Testis (tissue), 3 donors: ENCODE data around the gene HMCN2. TPM values are rescaled to one million over a fixed set of nuclear protein-coding genes. Genes with fewer than 3 reads are reported as not detected.

Experiments used
- DNase-seq: peaks from one replicate; pipeline ENCODE4 v3.0.0-alpha.2; 2019
- H3K27ac ChIP-seq, 2 donors: fragments of 200-600 bp; sonication (generic); one replicate each; pipeline ENCODE4 v1.5.1; 2019
- H3K27me3 ChIP-seq: fragments of 200-600 bp; sonication (generic); one replicate; pipeline ENCODE4 v1.5.1; 2019
- H3K36me3 ChIP-seq: fragments of 200-600 bp; sonication (generic); one replicate; pipeline ENCODE4 v1.5.1; 2017; ENCODE audit warnings: low read depth; ENCODE audit errors: missing control alignments
- H3K4me1 ChIP-seq: fragments of 200-600 bp; sonication (generic); one replicate; pipeline ENCODE4 v1.5.1; 2019
- H3K4me3 ChIP-seq, 2 donors: fragments of 200-600 bp; sonication (generic); one replicate each; pipeline ENCODE4 v1.5.1; 2017 to 2019
- H3K9me3 ChIP-seq: fragments of 200-600 bp; sonication (generic); one replicate; pipeline ENCODE4 v1.5.1; 2017
- CTCF ChIP-seq, 3 experiments: fragments of 450-650 bp in 2 of 3; fragments of 200-600 bp in 1 of 3; sonication (generic) in 1 of 3; IDR thresholded peaks; one replicate each; pipeline ENCODE4 v1.5.1; 2016 to 2019; ENCODE audit warnings: antibody characterized with exemption in 3 of 3, mild to moderate bottlenecking in 2 of 3, moderate library complexity in 1 of 3
- POLR2A ChIP-seq: fragments of 450-650 bp; IDR thresholded peaks from one replicate; pipeline ENCODE4 v1.6.1; 2017; ENCODE audit warnings: antibody characterized with exemption, mild to moderate bottlenecking, moderate library complexity
- WGBS, 2 donors: methylation state at CpG; one replicate each; pipeline ENCODE4 v1.1.5; 2018; 5-methylcytosine and 5-hydroxymethylcytosine counted together
- intact Hi-C: fragments of 100-400 bp; cut with DNase I; formaldehyde crosslinking; loops from one replicate; pipeline ENCODE4 v1.15.1; 2023; ENCODE audit warnings: low total_unique reads
- polyA plus RNA-seq: library from polyadenylated mRNA; stranded (reverse); fragments of 350-450 nt; fragmentation: Illumina TruSeq; extraction: RNeasy Lipid Tissue Mini Kit (QIAGEN cat#74804); gene quantifications from one replicate; pipeline ENCODE4 v1.2.3, GENCODE V29; 2014; ENCODE audit warnings: low read depth, low replicate concordance; ENCODE audit not compliant: insufficient read depth
- total RNA-seq, 2 donors: library from RNA; depleted of rRNA; stranded (reverse); fragments of >200 nt; gene quantifications; one replicate each; pipeline ENCODE4 v1.2.3, GENCODE V29; 2016

Gene HMCN2
- total and polyA plus RNA-seq, 3 donors from 2014 or later: 10.2 to 17.7 (median 15.5) TPM

GRCh38 chr9:130462685-130463540 lies 197.4 kb downstream of the HMCN2 start:
- 91 to 95% methylated on average over 26 to 27 of the region's 27 CpGs for WGBS, 2 donors
- intact Hi-C loops: no loop called here
- Histone ChIP-seq H3K4me1 (no peaks in the 10 kb centered on the region), H3K27ac (no peak overlapping the region), H3K9me3 (no peaks in the 10 kb centered on the region), H3K27me3 (no peaks in the 10 kb centered on the region), H3K36me3 (no peaks in the 10 kb centered on the region), H3K4me3 (no peak overlapping the region)
- no peak for DNase-seq
- TF ChIP-seq CTCF (IDR thresholded peaks at IDR 0.05) (no peak), POLR2A (no peak)

- TF ChIP-seq CTCF (IDR thresholded peaks at IDR 0.05) (no peak), POLR2A (no peak)
- no peaks in the 10 kb centered on the region for H3K4me1 ChIP-seq
- no peaks in the 10 kb centered on the region for H3K36me3 ChIP-seq
- no peak for DNase-seq
- no peak overlapping the region for H3K4me3 ChIP-seq
- 84 to 88% methylated on average over 12 to 22 of the region's 22 CpGs for WGBS, 2 donors
- no peak overlapping the region for H3K27ac ChIP-seq
- no peaks in the 10 kb centered on the region for H3K27me3 ChIP-seq
- no peaks in the 10 kb centered on the region for H3K9me3 ChIP-seq
- intact Hi-C loops: no loop called here
Measured at GRCh38 chr9:130463763-130464745, 198.5 kb downstream of the HMCN2 start.

- Histone ChIP-seq H3K9me3 (no peaks in the 10 kb centered on the region), H3K4me3 (no peak overlapping the region), H3K36me3 (no peaks in the 10 kb centered on the region), H3K27me3 (no peaks in the 10 kb centered on the region), H3K4me1 (no peaks in the 10 kb centered on the region), H3K27ac (no peak overlapping the region)
- no peak for TF ChIP-seq POLR2A
- intact Hi-C loops: no loop called here
- 75 to 83% methylated on average over 13 to 16 of the region's 16 CpGs for WGBS, 2 donors
- DNase-seq: no peak
Measured at GRCh38 chr9:130465383-130466096, 200.0 kb downstream of the HMCN2 start.

DNA sequence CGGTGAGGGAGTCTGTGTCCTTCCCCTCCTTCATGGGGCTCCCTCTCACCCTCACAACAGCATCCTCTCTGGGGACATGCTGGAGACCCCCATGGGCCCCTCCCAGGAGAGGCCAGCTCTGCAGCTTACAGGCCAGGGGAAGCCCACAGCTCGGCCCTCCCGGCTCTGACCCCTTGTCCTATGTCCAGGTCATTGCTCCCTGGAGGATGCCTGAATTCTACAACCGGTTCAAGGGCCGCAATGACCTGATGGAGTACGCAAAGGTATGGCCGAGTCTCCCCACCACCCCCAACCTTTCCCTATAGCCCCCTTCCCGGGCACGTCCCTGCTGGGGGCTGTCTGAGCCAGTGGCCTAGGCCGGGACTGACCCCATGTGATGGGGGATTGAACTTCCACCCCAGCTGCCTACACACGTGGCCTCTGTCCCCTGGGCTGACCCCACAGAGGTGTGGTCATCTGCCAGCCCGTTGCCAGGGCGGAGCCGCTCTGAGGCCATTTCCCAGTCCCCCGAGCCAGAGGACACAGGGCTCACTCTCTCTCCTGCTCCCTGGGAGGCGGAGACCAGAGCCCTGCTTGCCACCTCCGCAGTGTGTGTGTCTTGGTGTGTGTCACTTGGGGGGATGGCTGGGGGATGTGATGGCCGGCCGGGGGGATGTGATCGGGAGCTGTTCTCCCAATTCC lies 201.1 kb downstream of the HMCN2 start:
- H3K27me3 ChIP-seq: no peaks in the 10 kb centered on the region
- WGBS, 2 donors: 89 to 91% methylated on average over 8 to 20 of the region's 20 CpGs
- intact Hi-C loops: no loop called here

More for the DNA sequence above, 201.1 kb downstream of the HMCN2 start:
- no peak for DNase-seq
- no peaks in the 10 kb centered on the region for H3K9me3 ChIP-seq
- no peak overlapping the region for H3K4me3 ChIP-seq
- no peak for TF ChIP-seq POLR2A
- no peak for TF ChIP-seq CTCF (IDR thresholded peaks at IDR 0.05)
- no peak overlapping the region for H3K27ac ChIP-seq
- no peaks in the 10 kb centered on the region for H3K36me3 ChIP-seq
- H3K4me1 ChIP-seq: no peaks in the 10 kb centered on the region
